Measurements from ENCODE around the gene YBX3. TPM values are rescaled to one million over a fixed set of nuclear protein-coding genes. Genes with fewer than 3 reads are reported as not detected.

YBX3 gene
- total RNA-seq, 1 donor from 2014 or later = 356 TPM

DNA sequence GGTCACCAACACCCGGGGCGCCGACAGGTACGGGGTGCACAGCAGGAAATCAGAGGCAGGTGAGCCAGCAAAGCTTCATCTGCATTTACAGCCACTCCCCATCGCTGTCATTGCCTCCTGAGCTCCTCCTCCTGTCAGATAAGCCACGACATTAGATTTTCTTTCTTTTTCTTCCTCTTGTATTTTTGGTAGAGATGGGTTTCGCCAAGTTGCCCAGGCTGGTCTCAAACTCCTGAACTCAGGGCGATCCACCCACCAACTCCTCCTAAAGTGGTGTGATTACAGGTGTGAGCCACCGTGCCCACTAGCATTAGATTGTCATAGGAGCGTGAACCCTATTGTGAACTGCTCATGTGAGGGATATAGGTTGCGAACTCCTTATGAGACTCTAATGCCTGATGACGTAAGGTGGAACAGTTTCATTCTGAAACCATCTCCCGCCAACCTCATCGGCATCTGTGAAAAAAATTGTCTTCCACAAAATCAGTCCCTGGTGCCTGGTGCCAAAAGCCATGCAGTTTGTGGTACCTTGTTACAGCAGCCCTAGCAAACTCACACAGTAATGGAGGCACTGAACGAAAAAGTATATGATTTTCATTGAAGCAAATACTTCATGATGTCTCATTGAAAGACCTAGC is 50.8 kb downstream of the YBX3 start:
- Histone ChIP-seq H3K4me3 (no peak overlapping the region), H3K36me3 (no peaks in the 10 kb centered on the region), H3K4me1 (no peaks in the 10 kb centered on the region), H3K27me3 (peaks cover 2% of the 10 kb centered on the region), H3K27ac (no peak overlapping the region), H3K9me3 (no peaks in the 10 kb centered on the region)
- intact Hi-C loops (cut with DNase I) = no loop called here
- DNase-seq (ENCODE audit: extremely low spot score in 2 of 2) = no peak
- TF ChIP-seq CTCF (IDR thresholded peaks at IDR 0.05) (no peak), POLR2A (IDR thresholded peaks at IDR 0.05) (no peak), POLR2AphosphoS5 (IDR thresholded peaks at IDR 0.05; ENCODE audit: insufficient read depth in 1 of 2, low read depth in 1 of 2) (no peak)

DNA sequence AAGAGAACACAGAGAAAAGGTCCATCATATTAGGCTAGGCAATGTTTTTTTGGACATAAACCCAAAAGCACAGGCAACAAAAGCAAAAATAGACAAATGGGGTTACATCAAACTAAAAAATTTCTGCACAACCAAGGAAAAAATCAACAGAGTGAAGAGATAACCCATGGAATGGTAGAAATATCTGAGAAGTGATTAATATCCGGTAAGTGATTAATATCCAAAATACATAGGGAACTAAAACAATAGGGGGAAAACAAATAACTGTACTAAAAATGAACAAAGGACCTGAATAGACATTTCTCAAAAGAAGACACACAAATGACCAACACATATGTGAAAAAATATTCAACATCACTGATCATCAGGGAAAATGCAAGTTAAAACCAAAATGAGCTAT is 53.6 kb downstream of the YBX3 start:
- DNase-seq (ENCODE audit: extremely low spot score in 2 of 2) = no peak
- Histone ChIP-seq H3K27ac (no peak overlapping the region), H3K9me3 (no peaks in the 10 kb centered on the region), H3K36me3 (no peaks in the 10 kb centered on the region), H3K4me3 (no peak overlapping the region), H3K4me1 (no peaks in the 10 kb centered on the region), H3K27me3 (peaks cover 2% of the 10 kb centered on the region)
- TF ChIP-seq CTCF (IDR thresholded peaks at IDR 0.05) (no peak), POLR2A (IDR thresholded peaks at IDR 0.05) (no peak), POLR2AphosphoS5 (IDR thresholded peaks at IDR 0.05; ENCODE audit: insufficient read depth in 1 of 2, low read depth in 1 of 2) (no peak)
- intact Hi-C loops (cut with DNase I) = no loop called here

- H3K27ac ChIP-seq = no peak overlapping the region
- intact Hi-C loops (cut with DNase I) = no loop called here
- H3K27me3 ChIP-seq = peaks cover 2% of the 10 kb centered on the region
- H3K9me3 ChIP-seq = no peaks in the 10 kb centered on the region
- no peaks in the 10 kb centered on the region for H3K4me1 ChIP-seq
- TF ChIP-seq CTCF (IDR thresholded peaks at IDR 0.05) = no peak
- TF ChIP-seq POLR2AphosphoS5 (IDR thresholded peaks at IDR 0.05; ENCODE audit: insufficient read depth in 1 of 2, low read depth in 1 of 2) = no peak
- TF ChIP-seq POLR2A (IDR thresholded peaks at IDR 0.05) = no peak
- H3K36me3 ChIP-seq = no peaks in the 10 kb centered on the region
- H3K4me3 ChIP-seq = no peak overlapping the region
- DNase-seq (ENCODE audit: extremely low spot score in 2 of 2) = no peak
These were observed 54.6 kb downstream of the YBX3 start for GRCh38 chr12:10668526-10668925.

DNA sequence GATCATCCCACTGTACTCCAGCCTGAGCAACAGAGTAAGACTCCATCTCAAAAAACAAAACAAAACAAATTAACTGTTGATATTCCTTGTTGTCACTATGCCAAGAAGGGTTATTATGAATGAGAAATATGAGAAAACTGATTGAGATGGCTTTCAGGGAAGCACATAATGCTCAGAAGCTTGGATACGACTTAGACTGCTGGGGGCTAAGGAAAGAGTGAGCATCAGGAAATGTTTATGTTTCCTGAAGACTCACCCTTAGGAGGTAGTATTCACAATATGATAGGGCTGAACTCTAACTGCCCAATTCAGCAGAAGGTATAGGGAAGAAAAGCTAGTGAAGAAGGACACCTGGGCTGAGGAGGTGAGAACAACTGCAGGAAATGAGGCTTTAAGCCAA is 55.5 kb downstream of the YBX3 start:
- DNase-seq (ENCODE audit: extremely low spot score in 2 of 2) = no peak
- intact Hi-C loops (cut with DNase I) = no loop called here
- Histone ChIP-seq H3K27ac (no peak overlapping the region), H3K36me3 (no peaks in the 10 kb centered on the region), H3K9me3 (no peaks in the 10 kb centered on the region), H3K4me3 (no peak overlapping the region), H3K27me3 (no peaks in the 10 kb centered on the region), H3K4me1 (no peaks in the 10 kb centered on the region)
- TF ChIP-seq CTCF (IDR thresholded peaks at IDR 0.05) (no peak), POLR2A (IDR thresholded peaks at IDR 0.05) (no peak), POLR2AphosphoS5 (IDR thresholded peaks at IDR 0.05; ENCODE audit: insufficient read depth in 1 of 2, low read depth in 1 of 2) (no peak)

DNA sequence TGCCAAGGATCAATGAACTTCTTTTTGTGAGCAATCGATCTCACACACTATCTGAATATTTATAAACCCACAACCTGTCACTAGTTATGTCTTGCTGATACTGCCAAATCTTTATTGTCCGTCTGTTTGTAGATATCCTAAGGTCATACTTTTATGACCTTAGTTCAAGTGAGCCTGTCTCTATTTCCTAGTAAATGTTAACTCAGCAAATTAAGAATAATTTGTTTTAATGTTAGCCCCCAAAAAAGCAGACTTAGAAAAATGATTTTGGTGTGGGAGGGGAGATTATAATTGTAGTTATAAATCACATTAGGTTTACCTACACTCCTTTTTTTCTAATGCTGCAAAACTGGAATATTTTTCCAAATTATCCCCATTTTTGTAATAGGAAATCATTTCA is 58.6 kb downstream of the YBX3 start:
- TF ChIP-seq POLR2A (IDR thresholded peaks at IDR 0.05) (no peak), POLR2AphosphoS5 (IDR thresholded peaks at IDR 0.05; ENCODE audit: insufficient read depth in 1 of 2, low read depth in 1 of 2) (no peak), CTCF (IDR thresholded peaks at IDR 0.05) (no peak)
- no peak for DNase-seq (ENCODE audit: extremely low spot score in 2 of 2)
- Histone ChIP-seq H3K4me3 (no peak overlapping the region), H3K27ac (no peak overlapping the region), H3K27me3 (no peaks in the 10 kb centered on the region), H3K4me1 (no peaks in the 10 kb centered on the region), H3K36me3 (no peaks in the 10 kb centered on the region), H3K9me3 (no peaks in the 10 kb centered on the region)
- intact Hi-C loops (cut with DNase I) = no loop called here

All from vagina (tissue), 2 donors.